Mesothelial cell of epicardium (in vitro differentiated cells): ENCODE data around the gene GORAB. TPM values are rescaled to one million over a fixed set of nuclear protein-coding genes. Genes with fewer than 3 reads are reported as not detected.

ENCODE experiments used
- DNase-seq, 2 experiments: peaks; one replicate each; pipeline ENCODE4 v3.0.0; 2021; ENCODE audit warnings: low spot score in 2 of 2; ENCODE audit not compliant: unreplicated experiment in 2 of 2
- H3K27ac Mint-ChIP-seq: 2 replicates; pipeline ENCODE4 v1.8.0; 2021; ENCODE audit warnings: mixed read lengths
- H3K27me3 Mint-ChIP-seq: 2 replicates; pipeline ENCODE4 v1.8.0; 2021; ENCODE audit warnings: low read depth, mixed read lengths
- H3K36me3 Mint-ChIP-seq: 2 replicates; pipeline ENCODE4 v1.8.0; 2021; ENCODE audit warnings: mixed read lengths
- H3K4me1 Mint-ChIP-seq: 2 replicates; pipeline ENCODE4 v1.8.0; 2021; ENCODE audit warnings: mixed read lengths
- H3K4me3 Mint-ChIP-seq: 2 replicates; pipeline ENCODE4 v1.8.0; 2021; ENCODE audit warnings: mild to moderate bottlenecking, moderate library complexity, mixed read lengths
- H3K9me3 Mint-ChIP-seq: 2 replicates; pipeline ENCODE4 v1.8.0; 2021; ENCODE audit warnings: mixed read lengths
- total RNA-seq: library from RNA; stranded (reverse); gene quantifications from 3 replicates; pipeline ENCODE4 v1.2.1, GENCODE V29; 2021
- TF ChIP-seq, protein P1 (sequence below): fragments of 200-600 bp; sonication (generic); IDR thresholded peaks from one replicate; pipeline ENCODE4 v1.5.0; 2021; ENCODE audit warnings: antibody characterized with exemption; ENCODE audit not compliant: unreplicated experiment

The GORAB gene
- total RNA-seq, 1 donor from 2014 or later = 15.7 TPM

DNA sequence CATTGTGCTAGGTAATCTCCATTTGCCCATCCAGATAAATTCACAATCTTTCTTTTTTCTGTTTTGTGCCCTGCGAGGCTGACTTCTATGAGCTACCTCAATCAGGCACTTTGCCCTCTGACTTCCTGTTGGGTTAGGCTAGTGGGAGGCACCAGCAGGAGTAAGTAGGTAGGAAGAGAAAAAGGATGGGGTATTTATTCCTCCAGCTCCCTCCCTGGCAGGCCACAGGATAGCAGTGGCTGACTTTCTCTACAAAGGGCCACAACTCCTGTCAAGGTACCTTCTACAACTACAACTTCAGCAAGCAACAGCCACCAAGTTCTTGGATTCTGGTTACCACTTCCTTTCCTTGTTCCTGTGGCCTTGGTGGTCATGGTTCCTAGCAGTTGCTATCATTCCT is 18.8 kb upstream of the GORAB start:
- TF ChIP-seq, protein P1, sequence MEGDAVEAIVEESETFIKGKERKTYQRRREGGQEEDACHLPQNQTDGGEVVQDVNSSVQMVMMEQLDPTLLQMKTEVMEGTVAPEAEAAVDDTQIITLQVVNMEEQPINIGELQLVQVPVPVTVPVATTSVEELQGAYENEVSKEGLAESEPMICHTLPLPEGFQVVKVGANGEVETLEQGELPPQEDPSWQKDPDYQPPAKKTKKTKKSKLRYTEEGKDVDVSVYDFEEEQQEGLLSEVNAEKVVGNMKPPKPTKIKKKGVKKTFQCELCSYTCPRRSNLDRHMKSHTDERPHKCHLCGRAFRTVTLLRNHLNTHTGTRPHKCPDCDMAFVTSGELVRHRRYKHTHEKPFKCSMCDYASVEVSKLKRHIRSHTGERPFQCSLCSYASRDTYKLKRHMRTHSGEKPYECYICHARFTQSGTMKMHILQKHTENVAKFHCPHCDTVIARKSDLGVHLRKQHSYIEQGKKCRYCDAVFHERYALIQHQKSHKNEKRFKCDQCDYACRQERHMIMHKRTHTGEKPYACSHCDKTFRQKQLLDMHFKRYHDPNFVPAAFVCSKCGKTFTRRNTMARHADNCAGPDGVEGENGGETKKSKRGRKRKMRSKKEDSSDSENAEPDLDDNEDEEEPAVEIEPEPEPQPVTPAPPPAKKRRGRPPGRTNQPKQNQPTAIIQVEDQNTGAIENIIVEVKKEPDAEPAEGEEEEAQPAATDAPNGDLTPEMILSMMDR = no peak
- no peaks in the 10 kb centered on the region for H3K9me3 Mint-ChIP-seq
- H3K27me3 Mint-ChIP-seq = no peaks in the 10 kb centered on the region
- H3K4me3 Mint-ChIP-seq = no peak overlapping the region
- H3K27ac Mint-ChIP-seq = no peak overlapping the region
- H3K36me3 Mint-ChIP-seq = no peaks in the 10 kb centered on the region
- no peaks in the 10 kb centered on the region for H3K4me1 Mint-ChIP-seq
- DNase-seq = no peak

DNA sequence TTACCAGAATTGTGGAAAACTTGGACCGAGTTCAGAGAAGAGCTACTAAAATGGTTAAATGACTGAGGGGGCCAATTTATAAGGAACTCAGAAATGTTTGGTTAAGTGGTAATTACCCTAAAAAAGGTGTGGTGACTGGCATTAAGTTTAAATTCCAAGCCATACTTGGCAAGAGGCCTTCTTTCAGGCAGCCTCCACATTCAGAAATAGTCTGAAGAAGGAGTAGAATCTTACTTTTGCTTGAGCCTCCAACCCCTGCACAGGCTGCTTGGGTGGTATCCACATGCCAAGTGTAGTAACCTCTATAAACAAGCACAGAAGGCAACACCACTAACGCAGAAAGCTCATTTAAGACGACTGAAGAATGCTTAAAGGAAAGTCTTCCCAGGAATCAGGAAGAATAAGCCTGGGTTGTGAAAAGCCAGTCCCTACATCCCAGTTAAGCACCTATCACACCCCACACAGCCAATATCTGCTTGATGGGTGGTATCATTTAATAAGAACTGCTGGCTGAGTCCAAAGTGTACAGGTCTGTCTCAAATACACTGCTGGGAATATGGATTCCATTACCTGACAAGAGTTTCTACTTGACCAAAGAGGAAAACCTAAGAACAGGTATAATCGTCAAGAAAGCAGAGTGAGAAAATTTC is 13.7 kb upstream of the GORAB start:
- no peak for DNase-seq
- TF ChIP-seq, protein P1 = no peak
- H3K27me3 Mint-ChIP-seq = no peaks in the 10 kb centered on the region
- no peaks in the 10 kb centered on the region for H3K4me1 Mint-ChIP-seq
- H3K27ac Mint-ChIP-seq = no peak overlapping the region
- no peaks in the 10 kb centered on the region for H3K36me3 Mint-ChIP-seq
- no peak overlapping the region for H3K4me3 Mint-ChIP-seq
- H3K9me3 Mint-ChIP-seq = no peaks in the 10 kb centered on the region

DNA sequence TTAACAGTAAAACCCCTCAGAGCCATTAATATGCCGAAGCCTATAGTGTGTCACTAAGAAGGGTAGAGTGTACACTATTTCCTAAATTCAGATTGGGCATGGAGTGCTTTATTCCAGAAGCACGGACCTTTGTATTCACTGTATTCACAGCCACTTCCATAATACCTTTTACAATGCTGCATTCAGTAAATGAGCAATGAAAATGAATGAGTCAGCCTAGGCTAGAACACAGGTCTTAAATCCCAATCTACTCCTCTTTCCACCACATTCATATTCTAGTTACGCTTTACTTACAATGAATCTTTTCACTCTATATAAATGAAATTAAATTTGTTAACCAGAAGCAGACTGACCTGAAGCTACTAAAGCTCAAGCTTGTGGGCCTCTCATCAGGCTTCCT is 13.0 kb upstream of the GORAB start:
- H3K27ac Mint-ChIP-seq = no peak overlapping the region
- TF ChIP-seq, protein P1 = no peak
- DNase-seq = no peak
- no peaks in the 10 kb centered on the region for H3K4me1 Mint-ChIP-seq
- no peak overlapping the region for H3K4me3 Mint-ChIP-seq
- H3K9me3 Mint-ChIP-seq = no peaks in the 10 kb centered on the region
- no peaks in the 10 kb centered on the region for H3K36me3 Mint-ChIP-seq
- peaks cover 4% of the 10 kb centered on the region for H3K27me3 Mint-ChIP-seq

DNA sequence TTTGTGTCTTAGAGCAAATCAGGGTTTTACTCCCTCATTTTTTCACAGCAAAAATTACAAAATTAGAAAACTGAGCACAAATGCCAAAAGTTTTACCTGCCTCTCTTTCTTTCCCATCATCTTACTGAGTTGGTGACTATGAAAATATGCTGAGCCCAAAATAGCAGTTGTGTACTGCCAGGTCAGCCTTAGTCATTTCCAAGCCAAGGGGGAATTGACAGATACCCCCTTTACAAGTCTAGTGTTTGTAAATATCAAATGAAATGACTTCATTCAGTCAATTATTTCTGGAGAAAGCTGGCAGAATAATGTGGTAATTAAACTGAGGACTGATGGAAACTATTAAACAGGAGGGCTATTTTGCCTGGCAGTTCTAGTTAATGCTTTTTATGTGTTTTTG is 11.4 kb upstream of the GORAB start:
- Mint-ChIP-seq H3K4me1 (no peaks in the 10 kb centered on the region), H3K4me3 (no peak overlapping the region), H3K27ac (no peak overlapping the region), H3K9me3 (no peaks in the 10 kb centered on the region), H3K36me3 (no peaks in the 10 kb centered on the region), H3K27me3 (peaks cover 7% of the 10 kb centered on the region)
- no peak for DNase-seq
- TF ChIP-seq, protein P1 = no peak

DNA sequence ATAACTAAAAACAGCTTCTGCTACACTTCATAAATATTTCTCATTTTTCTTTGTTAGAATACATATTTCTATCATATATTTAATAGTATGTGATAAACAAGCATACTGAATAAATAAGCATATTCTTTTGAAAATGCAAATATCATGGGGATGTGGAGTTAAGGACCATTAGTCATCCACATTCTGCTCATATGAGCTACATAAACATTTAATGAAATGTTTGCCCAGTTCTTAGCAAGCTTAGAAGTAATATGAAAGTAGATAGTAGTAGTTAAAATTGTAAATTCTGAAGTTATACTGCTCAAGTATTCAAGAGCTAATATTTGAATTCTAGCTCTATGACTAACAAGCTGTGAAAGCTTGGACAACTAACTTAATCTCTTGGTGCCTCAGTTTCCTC is 10.1 kb upstream of the GORAB start:
- H3K9me3 Mint-ChIP-seq = no peaks in the 10 kb centered on the region
- no peak for DNase-seq
- H3K4me3 Mint-ChIP-seq = no peak overlapping the region
- H3K27me3 Mint-ChIP-seq = peaks cover 12% of the 10 kb centered on the region
- H3K36me3 Mint-ChIP-seq = no peaks in the 10 kb centered on the region
- TF ChIP-seq, protein P1 = no peak
- no peak overlapping the region for H3K27ac Mint-ChIP-seq
- no peaks in the 10 kb centered on the region for H3K4me1 Mint-ChIP-seq
